Measurements from ENCODE around the gene TGFBR3.

TGFBR3 gene

DNA sequence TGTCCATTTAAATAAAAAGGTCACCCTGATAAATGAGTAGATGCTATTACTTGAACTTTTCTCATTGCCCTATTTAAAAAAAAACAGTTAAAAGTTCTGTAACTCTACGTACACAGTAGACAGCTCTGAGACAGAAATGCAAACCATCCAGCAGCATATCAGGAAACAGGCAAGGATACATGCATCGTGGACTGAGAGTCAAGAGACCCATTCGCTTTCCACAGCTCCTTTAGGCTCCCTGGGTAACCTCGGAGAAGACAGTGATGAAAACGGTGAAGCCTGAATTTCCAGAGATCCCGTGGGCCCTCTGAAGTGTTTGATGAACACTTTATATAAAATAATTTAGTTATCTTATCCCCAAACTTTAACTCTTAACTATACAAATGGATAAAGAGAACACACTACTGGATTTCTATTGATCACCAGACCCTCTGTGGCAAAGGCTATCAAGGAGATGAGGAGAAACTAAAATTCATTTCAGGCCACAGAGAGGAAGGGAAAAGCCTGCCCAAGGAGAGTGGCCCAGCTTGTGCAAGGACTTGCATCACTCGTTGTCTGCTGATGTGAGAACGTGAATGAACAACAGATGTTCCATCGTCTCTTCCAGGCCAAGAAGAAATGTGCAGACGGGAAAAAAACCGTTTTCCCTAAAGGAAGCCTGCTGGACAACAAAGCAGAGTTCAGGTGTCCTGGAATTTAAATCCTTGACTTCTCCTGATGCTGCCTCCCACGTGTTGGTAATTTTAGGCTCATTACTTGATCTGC, 131.0 kb downstream of the TGFBR3 start:
- no peak for DNase-seq (ENCODE audit: low spot score)

- DNase-seq (ENCODE audit: low spot score), result no peak
These were observed 131.6 kb downstream of the TGFBR3 start for GRCh38 chr1:91754348-91754747.

DNA sequence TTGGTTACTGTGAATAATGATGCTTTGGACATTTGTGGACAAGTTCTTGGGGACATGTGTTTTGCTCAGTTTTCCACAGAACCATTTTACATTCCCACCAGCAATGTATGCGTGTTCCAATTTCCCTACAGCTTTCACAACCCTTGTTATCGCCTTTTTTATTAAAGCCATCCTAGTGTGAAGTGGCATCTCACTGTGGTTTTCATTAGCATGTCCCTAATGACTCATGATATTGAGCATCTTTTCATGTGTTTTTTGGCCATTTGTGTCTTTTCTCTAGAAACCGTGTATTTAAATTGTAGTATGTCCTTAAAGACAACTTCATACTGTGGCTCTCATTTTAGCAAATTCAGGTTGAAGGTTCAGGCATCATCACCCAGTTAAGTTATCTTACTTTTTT, 132.1 kb downstream of the TGFBR3 start:
- DNase-seq (ENCODE audit: low spot score), result no peak

DNA sequence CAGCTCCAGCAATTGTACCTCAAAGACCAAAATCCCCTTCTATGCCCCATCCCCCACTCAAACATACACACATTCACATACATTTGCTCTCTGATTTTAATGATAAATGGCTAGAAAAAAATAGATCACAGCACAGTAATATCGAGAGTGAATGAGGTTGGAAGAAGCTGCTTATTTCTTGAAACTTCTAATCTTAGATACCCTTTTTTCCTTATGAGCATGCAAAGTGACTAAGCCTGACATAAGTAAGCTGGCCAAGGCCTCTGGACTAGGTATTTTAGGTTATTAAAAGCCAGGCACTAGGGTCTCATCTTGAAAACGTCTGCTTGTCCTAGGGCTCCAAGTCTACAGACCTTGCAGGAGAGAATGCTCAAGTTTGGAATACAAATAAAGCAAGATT, 133.6 kb downstream of the TGFBR3 start:
- DNase-seq (ENCODE audit: low spot score), result no peak

GRCh38 chr1:91751275-91751674, 134.7 kb downstream of the TGFBR3 start:
- DNase-seq (ENCODE audit: low spot score), result peak; percentile 83

DNA sequence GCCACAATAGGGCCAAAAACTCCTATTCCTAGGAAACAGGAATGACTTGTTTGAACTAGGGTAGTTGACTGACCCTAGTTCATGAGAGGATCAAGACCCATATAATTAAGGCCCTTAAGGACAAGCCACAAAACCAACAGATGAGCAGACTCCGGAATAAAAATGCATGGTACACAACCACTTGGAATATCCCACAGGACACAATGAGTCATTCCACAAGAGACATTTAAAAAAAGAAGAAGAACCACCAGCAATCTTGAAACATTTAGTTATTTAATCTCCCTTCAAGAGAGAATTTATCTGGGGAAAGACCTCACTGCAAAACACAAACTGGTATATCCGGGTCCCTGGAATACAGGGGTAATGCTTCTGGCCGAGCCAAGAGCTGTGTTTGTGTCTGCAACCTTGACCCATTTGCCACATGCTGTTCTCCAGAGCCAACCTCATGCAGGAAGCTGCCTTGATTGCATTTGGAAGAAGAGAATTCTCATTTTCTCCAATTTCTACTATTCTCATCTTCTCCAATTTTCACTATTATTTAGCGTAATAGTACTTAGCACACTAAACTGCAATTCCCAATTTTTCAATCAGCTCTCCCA, 135.5 kb downstream of the TGFBR3 start:
- no peak for DNase-seq (ENCODE audit: low spot score)

- DNase-seq (ENCODE audit: low spot score), result no peak
These were observed 136.1 kb downstream of the TGFBR3 start for GRCh38 chr1:91749788-91750231.

DNA sequence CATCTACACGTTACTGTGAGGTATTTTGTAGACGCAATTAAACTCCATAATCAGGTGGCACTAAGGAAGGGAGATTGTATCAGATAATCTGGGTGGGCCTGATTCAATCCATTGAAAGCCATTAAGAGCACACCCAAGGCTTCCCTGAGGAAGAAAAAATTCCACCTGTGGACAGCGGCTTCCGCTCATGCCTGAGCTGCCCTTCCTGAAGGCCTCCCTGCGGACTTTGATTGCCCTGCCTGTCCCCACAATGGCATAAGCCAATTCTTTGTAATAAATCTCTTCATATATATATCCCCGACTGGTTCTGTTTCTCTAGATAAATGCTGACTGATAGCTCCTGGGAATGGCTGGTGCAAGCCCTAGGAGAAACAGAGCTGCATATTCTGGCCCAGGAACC, 138.3 kb downstream of the TGFBR3 start:
- DNase-seq (ENCODE audit: low spot score), result no peak

DNA sequence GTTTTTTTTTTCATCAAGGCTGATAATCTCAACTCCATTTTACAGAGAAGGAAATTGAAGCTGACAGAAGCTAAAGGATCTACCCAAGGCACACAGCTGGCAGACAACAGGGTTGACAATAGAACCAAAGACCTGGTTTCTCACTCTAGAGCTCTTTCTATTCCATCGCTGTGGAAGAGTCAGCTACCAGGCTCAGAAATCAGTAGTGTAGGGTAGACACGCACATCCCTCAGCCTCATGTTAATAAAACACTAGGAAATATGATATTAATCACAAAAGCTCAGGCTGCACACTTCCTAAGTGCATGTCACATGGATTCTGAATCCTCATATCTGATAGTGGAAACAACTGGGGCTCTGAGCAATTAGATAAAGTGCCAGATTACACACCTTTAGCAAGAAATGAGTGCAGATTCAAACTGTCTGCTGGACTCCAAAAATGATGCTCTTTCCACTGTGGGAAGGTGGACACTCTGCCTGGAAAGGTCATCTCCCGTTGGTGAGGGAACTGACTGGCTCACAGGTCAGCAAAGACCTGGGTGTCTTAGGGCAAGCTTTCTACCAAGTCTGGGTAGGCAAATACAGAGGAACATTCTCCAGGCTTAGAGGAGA, 139.1 kb downstream of the TGFBR3 start:
- no peak for DNase-seq (ENCODE audit: low spot score)

DNA sequence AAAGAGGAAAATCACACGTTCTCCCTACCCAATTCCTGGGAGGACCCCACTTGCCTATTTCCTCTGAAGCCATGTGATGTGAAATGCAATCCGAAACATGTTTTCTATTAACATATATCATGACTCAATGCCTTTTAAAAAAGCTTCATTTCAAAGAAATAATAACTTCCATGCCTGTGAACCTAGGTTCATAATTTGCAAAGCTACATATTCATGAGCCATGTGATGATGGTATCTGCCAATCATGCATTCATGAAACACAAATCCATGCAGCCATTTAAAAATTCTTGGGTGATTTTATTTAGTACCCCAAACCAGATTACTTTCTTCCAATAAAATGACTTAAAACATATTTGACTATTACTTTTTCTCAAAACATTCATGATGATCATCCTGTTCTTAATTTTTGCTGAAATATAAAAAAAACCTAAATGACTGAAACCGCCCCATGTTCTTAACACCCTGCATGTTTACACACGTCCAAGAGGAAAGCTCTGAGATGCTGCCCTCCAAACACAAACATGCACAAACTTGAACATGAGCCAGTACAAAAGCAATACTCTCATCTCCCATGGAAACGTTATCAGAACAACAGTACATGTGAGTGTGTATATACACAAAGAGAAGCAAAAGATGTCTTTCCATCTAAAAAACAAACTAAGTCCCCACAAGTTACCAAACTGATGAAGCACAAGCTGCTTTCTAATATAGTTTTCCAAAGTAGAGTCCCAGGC, 140.1 kb downstream of the TGFBR3 start:
- no peak for DNase-seq (ENCODE audit: low spot score)

- no peak for DNase-seq (ENCODE audit: low spot score)
These were observed 140.9 kb downstream of the TGFBR3 start for GRCh38 chr1:91744953-91745639.

GRCh38 chr1:91742848-91743292, 143.1 kb downstream of the TGFBR3 start:
- no peak for DNase-seq (ENCODE audit: low spot score)

- DNase-seq (ENCODE audit: low spot score), result no peak
These were observed 144.0 kb downstream of the TGFBR3 start for GRCh38 chr1:91741906-91742305.

DNA sequence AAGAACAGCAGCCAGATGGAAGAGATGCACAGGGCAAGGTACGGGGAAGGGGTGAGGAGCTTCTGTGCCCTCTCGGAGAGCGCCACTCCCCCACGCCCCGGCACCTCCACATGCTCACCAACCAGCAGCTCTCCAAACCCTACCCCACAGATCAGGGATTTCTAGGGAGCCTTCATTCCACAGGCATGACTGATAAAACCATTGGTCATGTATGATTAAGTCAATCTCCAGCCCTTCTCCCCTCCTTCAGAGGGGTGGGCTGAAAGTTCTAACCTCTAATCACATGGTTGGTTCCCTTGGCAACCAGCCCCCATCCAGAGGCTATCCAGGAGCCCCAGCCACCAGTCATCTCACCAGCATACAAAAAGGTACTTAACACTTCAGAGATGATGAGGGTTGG, 144.7 kb downstream of the TGFBR3 start:
- DNase-seq (ENCODE audit: low spot score), result no peak

- no peak for DNase-seq (ENCODE audit: low spot score)
These were observed 148.3 kb downstream of the TGFBR3 start for GRCh38 chr1:91737650-91738049.

DNA sequence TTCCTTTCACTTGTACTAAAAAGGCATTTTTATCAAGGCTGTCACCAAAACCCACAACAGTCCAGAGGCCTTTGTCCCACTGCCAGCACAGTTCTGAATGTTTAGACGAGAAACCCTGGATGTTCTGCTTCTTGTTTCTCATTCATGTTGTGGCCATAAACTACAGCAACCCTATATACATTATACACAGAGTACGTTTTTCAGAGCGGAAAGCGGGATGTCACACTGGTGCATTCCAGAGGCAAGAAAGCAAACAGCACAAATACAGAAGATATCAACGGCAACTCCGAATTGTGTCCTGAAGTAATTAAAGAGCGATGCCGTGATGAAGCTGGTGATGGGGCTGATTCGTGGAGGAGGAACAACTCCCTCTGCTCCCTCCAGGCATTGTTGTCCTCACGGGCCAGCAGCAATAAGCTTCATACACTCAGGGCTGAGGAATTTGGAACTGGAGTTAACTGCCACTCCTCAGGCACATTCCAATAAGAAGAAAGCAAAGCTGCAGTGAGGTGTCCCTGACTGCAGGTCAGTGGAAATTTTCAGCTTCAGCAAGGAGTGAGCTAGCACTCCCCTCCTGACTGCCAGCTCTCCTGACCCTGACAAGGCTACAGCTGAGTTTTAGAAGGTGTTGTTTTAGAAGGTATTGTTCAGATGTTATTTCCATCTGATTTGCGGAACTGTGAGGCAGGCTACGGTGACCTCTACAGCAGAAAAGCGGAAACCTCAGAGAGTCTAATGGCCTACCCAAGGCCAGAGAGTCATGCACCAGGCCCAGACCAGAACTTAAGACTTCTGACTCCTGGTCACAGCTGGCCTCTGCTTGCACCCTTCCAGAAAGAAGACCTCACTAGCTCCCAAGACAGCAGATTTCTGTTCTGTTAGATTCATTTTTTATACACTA, 149.0 kb downstream of the TGFBR3 start:
- no peak for DNase-seq (ENCODE audit: low spot score)

DNA sequence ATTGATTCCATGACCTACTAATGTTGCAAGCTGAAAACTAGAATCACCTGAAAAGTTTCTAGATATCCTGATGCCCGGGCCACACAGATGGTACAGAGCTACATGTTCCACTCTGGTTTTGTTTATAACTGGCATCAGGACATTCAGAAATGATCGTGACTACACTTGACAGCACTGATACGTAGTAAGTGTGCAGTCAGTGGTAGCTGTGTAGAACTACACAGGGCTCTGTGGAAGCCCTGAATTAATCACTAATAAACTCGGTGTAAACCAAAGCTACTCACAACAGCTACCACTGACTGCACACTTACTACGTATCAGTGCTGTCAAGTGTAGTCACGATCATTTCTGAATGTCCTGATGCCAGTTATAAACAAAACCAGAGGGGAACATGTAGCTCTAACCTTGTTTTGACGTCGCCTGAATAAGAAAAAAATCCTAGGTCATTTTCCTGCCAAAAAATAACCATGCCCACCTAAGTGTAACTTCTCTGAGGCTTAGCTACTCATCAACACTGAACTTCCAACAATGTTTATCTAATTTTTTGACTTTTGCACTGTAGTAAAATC, 149.7 kb downstream of the TGFBR3 start:
- no peak for DNase-seq (ENCODE audit: low spot score)

GRCh38 chr1:91735266-91735845, 150.6 kb downstream of the TGFBR3 start:
- no peak for DNase-seq (ENCODE audit: low spot score)

DNA sequence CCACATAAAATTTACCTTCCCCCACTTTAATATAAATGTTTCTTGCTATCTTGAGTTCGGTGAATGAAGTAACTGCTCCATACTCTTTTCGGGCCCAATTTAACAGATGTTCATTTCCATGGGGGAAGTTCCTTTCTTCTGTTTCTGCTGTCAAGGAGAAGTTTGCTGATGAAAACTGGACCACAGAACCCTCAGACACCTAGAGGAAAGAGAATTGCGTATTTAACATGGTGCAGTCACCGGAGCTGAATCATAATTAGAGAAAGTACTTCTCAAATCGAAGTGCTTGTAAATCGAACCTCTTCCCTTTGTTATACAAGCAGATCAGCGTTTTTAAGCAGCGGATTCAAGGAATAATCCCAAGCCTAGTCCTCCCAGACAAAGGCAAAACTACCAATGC, 151.2 kb downstream of the TGFBR3 start:
- DNase-seq (ENCODE audit: low spot score), result no peak

GRCh38 chr1:91733108-91733710, 152.7 kb downstream of the TGFBR3 start:
- DNase-seq (ENCODE audit: low spot score), result no peak
